ENCODE data around the gene PALMD.

DNA sequence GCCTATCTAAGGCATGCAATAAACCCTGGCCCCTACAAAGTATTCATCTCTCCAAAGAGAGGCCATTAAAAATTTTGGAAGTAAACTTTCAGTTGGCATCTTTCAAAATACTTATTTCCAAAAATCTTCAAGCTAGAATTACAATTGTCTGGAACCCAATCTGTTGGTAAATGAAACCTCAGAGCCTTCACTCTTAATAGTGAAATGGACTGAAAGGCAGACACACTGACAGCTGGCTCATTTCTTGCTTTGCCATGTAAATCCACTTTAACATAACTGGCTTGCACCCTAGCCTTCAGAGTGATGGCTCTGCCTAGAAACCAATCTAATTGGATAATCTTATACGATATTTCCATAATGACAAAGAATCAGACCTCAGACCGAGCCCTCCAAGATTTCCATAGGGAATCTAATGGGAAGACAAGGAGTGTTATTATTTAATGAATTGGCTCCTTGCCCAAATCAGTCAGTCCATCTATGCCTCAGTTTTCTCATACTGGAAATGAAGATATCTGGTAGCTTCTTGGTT, 9.2 kb upstream of the PALMD start:
- TF ChIP-seq YY1 (IDR thresholded peaks at IDR 0.05; ENCODE audit: insufficient read depth, insufficient read length): no peak
- TF ChIP-seq SUZ12 (IDR thresholded peaks at IDR 0.05; ENCODE audit: extremely low read depth, insufficient read depth, insufficient read length): no peak

Data from NT2/D1 (cell line).